ENCODE results near the gene PLCB1. TPM values are rescaled to one million over a fixed set of nuclear protein-coding genes. Genes with fewer than 3 reads are reported as not detected.
A peak's percentile ranks its signal among the peaks of the same experiment; 100 is the strongest.

Gene PLCB1
- total and polyA plus RNA-seq, 2 donors (not counting 1 experiment from before 2014, with no cell fraction given), result 13.4 to 23.3 TPM

GRCh38 chr20:8242066-8242465, 110.0 kb downstream of the PLCB1 start:
- no peak for DNase-seq (ENCODE audit: low read depth in 2 of 2)
- TF ChIP-seq EZH2 (IDR thresholded peaks at IDR 0.05; ENCODE audit: low read length, missing control alignments), result no peak
- TF ChIP-seq CTCF (conservative IDR thresholded peaks at IDR 0.05 in 1 of 2, IDR thresholded peaks at IDR 0.05 in 1 of 2; ENCODE audit: low read depth in 1 of 2, low read length in 2 of 2), result no peak
- Histone ChIP-seq H3K4me2 (ENCODE audit: extremely low read depth, insufficient read depth, low read length) (no peak overlapping the region), H2AFZ (ENCODE audit: low read length) (no peak overlapping the region), H3K9ac (ENCODE audit: insufficient read depth, low read length) (no peak overlapping the region), H3K9me3 (ENCODE audit: control insufficient read depth, insufficient read depth, low read depth, low read length) (no peaks in the 10 kb centered on the region), H3K27ac (ENCODE audit: insufficient read depth, low read length) (no peak overlapping the region), H4K20me1 (ENCODE audit: control insufficient read depth, extremely low read depth, insufficient read depth, low read length) (no peaks in the 10 kb centered on the region), H3K27me3 (ENCODE audit: control insufficient read depth, insufficient read depth, low read length) (no peaks in the 10 kb centered on the region), H3K4me1 (ENCODE audit: control insufficient read depth, extremely low read depth, insufficient read depth, low read length) (peaks cover 3% of the 10 kb centered on the region), H3K79me2 (ENCODE audit: control insufficient read depth, insufficient read depth, low read length) (no peaks in the 10 kb centered on the region), H3K4me3 (replicated peaks in 1 of 4; ENCODE audit: control extremely low read depth in 1 of 4, insufficient read depth in 1 of 4, low read depth in 3 of 4, low read length in 4 of 4) (no peak overlapping the region), H3K36me3 (ENCODE audit: control insufficient read depth, insufficient read depth, low read length) (no peaks in the 10 kb centered on the region)

- no peak overlapping the region for H3K9ac ChIP-seq (ENCODE audit: insufficient read depth, low read length)
- H4K20me1 ChIP-seq (ENCODE audit: control insufficient read depth, extremely low read depth, insufficient read depth, low read length), result no peaks in the 10 kb centered on the region
- no peaks in the 10 kb centered on the region for H3K27me3 ChIP-seq (ENCODE audit: control insufficient read depth, insufficient read depth, low read length)
- no peaks in the 10 kb centered on the region for H3K36me3 ChIP-seq (ENCODE audit: control insufficient read depth, insufficient read depth, low read length)
- peak in 1 of 2 donors; percentile 59 for DNase-seq (ENCODE audit: low read depth in 2 of 2)
- no peak overlapping the region for H2AFZ ChIP-seq (ENCODE audit: low read length)
- H3K79me2 ChIP-seq (ENCODE audit: control insufficient read depth, insufficient read depth, low read length), result no peaks in the 10 kb centered on the region
- peaks cover 3% of the 10 kb centered on the region for H3K4me1 ChIP-seq (ENCODE audit: control insufficient read depth, extremely low read depth, insufficient read depth, low read length)
- H3K9me3 ChIP-seq (ENCODE audit: control insufficient read depth, insufficient read depth, low read depth, low read length), result no peaks in the 10 kb centered on the region
- no peak overlapping the region for H3K4me2 ChIP-seq (ENCODE audit: extremely low read depth, insufficient read depth, low read length)
- H3K27ac ChIP-seq (ENCODE audit: insufficient read depth, low read length), result no peak overlapping the region
- H3K4me3 ChIP-seq (replicated peaks in 1 of 4; ENCODE audit: control extremely low read depth in 1 of 4, insufficient read depth in 1 of 4, low read depth in 3 of 4, low read length in 4 of 4), result no peak overlapping the region
- no peak for TF ChIP-seq EZH2 (IDR thresholded peaks at IDR 0.05; ENCODE audit: low read length, missing control alignments)
- no peak for TF ChIP-seq CTCF (conservative IDR thresholded peaks at IDR 0.05 in 1 of 2, IDR thresholded peaks at IDR 0.05 in 1 of 2; ENCODE audit: low read depth in 1 of 2, low read length in 2 of 2)
Measured at GRCh38 chr20:8242827-8243724, 111.0 kb downstream of the PLCB1 start.

- H3K79me2 ChIP-seq (ENCODE audit: control insufficient read depth, insufficient read depth, low read length), result no peaks in the 10 kb centered on the region
- no peaks in the 10 kb centered on the region for H3K36me3 ChIP-seq (ENCODE audit: control insufficient read depth, insufficient read depth, low read length)
- no peaks in the 10 kb centered on the region for H3K27me3 ChIP-seq (ENCODE audit: control insufficient read depth, insufficient read depth, low read length)
- no peaks in the 10 kb centered on the region for H4K20me1 ChIP-seq (ENCODE audit: control insufficient read depth, extremely low read depth, insufficient read depth, low read length)
- TF ChIP-seq CTCF (conservative IDR thresholded peaks at IDR 0.05 in 1 of 2, IDR thresholded peaks at IDR 0.05 in 1 of 2; ENCODE audit: low read depth in 1 of 2, low read length in 2 of 2) (no peak), EZH2 (IDR thresholded peaks at IDR 0.05; ENCODE audit: low read length, missing control alignments) (no peak)
- no peak overlapping the region for H3K4me2 ChIP-seq (ENCODE audit: extremely low read depth, insufficient read depth, low read length)
- peak; percentile 56 to 84 for DNase-seq (ENCODE audit: low read depth in 2 of 2)
- H2AFZ ChIP-seq (ENCODE audit: low read length), result no peak overlapping the region
- H3K27ac ChIP-seq (ENCODE audit: insufficient read depth, low read length), result no peak overlapping the region
- H3K4me3 ChIP-seq (replicated peaks in 1 of 4; ENCODE audit: control extremely low read depth in 1 of 4, insufficient read depth in 1 of 4, low read depth in 3 of 4, low read length in 4 of 4), result no peak overlapping the region
- H3K9me3 ChIP-seq (ENCODE audit: control insufficient read depth, insufficient read depth, low read depth, low read length), result no peaks in the 10 kb centered on the region
- H3K9ac ChIP-seq (ENCODE audit: insufficient read depth, low read length), result no peak overlapping the region
- peaks cover 3% of the 10 kb centered on the region for H3K4me1 ChIP-seq (ENCODE audit: control insufficient read depth, extremely low read depth, insufficient read depth, low read length)
Measured at GRCh38 chr20:8244637-8245036, 112.6 kb downstream of the PLCB1 start.
